HG03439 (cell line): ENCODE measurements around the gene ADGRL3.

Source experiments
- ATAC-seq: cut with Tn5 transposase; IDR thresholded peaks from one replicate; pipeline ENCODE4 v1.9.1; 2021; ENCODE audit warnings: mild to moderate bottlenecking, moderate library complexity; ENCODE audit not compliant: unreplicated experiment

ADGRL3 gene

GRCh38 chr4:62030958-62031357 lies 830.8 kb downstream of the ADGRL3 start:
- ATAC-seq, result no peak

GRCh38 chr4:62037571-62037970 lies 837.4 kb downstream of the ADGRL3 start:
- no peak for ATAC-seq

DNA sequence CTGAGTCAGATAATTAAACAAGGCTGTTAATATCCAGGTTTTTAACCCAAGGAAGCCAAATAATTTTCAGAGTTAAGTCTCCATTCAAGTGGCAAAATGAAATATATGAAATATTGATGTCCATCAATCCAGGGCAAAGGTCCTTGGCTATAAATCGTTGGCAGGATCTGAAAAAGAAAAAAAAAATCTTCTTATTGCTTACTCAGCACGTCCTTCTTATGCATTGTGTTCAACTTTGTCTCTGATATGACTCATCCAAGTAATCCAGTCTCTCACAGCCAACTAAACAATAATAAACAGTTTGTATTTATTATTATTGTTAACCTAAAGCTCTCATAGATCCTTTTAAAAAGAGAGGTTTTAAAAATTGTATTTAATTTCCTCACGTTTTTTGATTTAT lies 851.2 kb downstream of the ADGRL3 start:
- ATAC-seq, result no peak

DNA sequence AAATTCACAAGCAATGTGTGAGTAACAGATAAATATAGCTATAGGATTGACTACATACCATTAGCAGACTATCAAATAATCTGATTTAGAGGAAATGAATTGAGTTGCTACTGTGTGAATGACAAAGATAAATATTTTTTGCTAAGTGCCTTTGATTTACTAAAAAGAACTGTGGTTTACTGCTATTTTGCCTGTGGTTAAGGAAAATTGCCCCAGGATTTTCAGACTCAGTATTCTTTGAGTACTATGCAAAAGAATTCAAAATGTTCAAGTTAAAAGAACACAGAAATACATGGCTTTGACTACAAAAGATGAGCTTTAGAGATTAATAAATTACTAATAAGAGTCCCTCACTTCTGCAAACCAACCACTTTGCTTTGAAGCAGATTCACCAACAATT lies 853.8 kb downstream of the ADGRL3 start:
- ATAC-seq, result no peak

- ATAC-seq, result no peak
These were observed 856.9 kb downstream of the ADGRL3 start for GRCh38 chr4:62057031-62057430.

DNA sequence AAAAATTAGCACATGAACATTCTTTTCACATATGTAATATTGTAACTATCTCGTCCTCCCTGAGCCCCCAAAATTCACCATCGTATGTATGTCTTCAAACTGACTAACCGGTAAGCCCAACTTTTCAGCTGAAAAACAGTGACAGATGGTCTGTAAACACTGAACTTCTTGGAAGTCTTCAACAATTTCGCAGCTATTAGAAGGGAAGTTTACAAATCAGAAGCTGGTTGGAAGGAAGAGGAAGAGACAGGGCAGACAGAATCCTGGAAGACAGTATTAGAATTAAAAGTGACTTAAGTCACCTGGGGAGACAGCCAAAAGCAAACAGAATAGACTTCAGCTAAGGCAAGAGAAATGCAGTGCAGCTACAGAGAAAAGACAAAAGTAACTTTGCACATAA lies 858.4 kb downstream of the ADGRL3 start:
- ATAC-seq, result no peak

DNA sequence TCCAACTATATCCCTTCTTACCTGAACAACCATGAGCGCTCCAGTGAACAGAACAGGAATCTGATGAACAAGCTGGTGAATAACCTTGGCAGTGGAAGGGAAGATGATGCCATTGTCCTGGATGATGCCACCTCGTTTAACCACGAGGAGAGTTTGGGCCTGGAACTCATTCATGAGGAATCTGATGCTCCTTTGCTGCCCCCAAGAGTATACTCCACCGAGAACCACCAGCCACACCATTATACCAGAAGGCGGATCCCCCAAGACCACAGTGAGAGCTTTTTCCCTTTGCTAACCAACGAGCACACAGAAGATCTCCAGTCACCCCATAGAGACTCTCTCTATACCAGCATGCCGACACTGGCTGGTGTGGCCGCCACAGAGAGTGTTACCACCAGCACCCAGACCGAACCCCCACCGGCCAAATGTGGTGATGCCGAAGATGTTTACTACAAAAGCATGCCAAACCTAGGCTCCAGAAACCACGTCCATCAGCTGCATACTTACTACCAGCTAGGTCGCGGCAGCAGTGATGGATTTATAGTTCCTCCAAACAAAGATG lies 870.2 kb downstream of the ADGRL3 start:
- no peak for ATAC-seq

DNA sequence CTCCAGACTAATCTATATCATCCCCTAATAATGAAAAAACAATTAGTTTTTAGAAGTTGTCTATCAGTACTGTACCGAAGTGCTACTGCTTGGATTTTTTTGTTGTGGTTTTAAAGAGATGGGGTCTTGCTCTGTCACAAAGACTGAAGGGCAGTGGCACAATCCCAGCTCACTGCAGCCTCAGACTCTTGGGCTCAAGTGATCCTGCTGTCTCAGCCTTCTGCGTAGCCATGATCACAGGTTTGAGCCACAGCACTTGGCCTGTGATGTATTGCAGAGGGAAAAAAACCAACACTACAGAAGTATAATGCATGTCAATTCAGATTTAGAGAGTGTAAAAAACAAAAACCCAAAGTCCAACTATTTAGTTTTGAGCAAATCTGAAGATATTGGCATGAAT lies 875.0 kb downstream of the ADGRL3 start:
- ATAC-seq, result no peak

GRCh38 chr4:62075521-62075920 lies 875.4 kb downstream of the ADGRL3 start:
- ATAC-seq, result no peak

- ATAC-seq, result no peak
These were observed 877.3 kb downstream of the ADGRL3 start for GRCh38 chr4:62077406-62077805.

DNA sequence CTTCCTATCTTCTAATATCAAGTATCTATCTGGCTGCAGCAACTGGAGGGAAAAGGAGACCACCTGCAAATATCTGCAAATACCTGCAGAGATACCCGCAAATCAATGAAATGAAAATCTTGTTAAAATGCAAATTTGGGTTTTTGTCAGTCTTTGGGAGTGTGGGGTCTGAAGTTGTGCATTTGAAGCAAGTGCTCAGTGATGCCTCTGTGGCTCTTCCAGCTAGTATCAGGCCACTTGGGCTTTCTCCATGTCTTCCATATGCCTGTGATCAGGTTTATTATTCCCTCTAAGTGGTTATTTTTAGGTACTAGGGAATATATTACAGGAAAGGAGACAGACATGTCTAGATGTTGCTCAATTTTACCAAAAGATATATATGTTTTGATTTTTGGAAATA lies 880.3 kb downstream of the ADGRL3 start:
- ATAC-seq, result no peak

DNA sequence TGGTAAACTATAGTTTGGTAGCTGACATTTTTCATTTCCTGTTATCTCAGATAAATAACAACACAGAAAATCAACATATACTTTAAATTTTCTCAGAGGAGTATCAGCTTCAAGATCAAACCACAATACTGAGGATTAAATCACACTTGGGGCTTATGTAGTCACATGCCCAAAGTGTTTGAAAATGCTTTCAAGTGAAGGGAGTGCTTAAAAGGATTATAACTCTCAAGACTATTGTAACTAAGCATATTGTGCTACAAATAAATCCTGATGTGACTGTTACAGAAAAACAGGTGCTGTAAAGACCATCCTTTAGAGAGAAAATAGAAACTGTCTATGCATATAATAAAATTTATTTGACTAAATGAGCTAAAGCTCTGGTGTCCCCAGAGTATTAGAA lies 887.6 kb downstream of the ADGRL3 start:
- no peak for ATAC-seq

DNA sequence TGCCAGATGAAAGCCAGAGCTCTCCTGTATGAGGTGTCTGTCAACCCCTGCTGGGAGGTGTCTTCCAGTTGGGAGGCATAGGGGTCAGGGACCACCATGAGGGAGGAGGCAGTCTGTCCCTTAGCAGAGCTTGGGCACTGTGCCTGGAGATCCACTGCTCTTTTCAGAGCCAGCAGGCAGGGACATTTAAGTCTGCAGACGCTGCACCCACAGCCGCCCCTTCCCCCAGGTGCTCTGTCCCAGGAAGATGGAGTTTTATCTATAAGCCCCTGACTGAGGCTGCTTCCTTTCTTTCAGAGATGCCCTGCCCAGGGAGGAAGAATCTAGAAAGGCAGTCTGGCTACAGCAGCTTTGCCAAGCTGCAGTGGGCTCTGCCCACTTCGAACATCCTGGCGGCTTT lies 893.6 kb downstream of the ADGRL3 start:
- ATAC-seq, result no peak

GRCh38 chr4:62096881-62097280 lies 896.8 kb downstream of the ADGRL3 start:
- ATAC-seq, result no peak

DNA sequence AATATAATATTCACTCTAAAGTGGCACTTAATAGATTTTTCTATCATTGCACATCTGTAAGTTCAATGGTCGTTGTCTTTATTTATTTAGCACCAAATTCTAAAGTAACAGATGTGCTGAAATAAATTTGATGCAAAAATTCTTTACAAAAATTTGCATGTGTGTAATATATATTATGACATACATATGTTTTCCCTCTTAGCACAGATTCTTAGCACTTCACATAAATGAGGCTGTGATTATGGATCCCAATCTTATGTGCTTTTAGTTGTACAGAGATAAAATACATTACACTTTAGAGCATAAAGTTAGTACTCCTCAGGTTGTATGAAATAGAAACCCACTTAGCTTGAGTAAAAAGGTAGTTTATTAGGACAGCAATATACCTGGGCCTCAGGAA lies 915.1 kb downstream of the ADGRL3 start:
- no peak for ATAC-seq

DNA sequence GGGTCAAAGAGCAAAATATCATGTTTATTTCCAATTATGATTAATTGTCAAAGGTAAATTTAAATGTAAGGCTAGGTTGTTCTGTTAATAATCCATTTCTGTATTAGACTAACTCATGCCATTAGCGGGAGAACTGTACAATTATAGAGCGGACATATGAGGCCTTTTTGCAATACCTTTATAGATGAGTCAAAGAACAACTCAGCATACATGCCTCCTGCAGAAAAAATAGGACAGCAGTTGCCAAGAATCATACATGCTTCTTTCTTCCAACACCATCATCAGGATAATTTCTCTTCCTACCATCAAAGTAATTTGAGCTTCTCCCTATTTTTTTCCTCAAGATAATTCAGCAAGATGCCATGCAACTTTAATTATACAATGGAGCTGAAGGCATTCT lies 917.8 kb downstream of the ADGRL3 start:
- no peak for ATAC-seq

DNA sequence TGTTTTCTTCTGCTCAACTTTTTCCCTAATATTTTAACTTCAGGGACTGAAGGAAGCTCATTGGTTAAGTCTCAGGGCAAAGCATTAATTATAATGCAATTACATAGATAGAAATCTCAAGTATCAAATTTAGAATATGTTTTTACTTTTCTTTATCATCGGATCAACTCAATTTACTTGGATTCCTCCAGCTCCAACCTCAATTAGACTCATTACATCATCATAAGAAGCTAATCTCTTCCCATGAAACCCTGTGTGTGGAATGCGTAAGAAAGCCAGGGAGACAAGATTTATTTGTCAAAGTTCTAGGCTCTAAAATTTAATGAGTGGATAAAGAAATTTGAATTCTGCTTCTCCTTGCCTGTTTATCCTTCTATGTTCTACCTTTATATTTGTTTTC lies 918.4 kb downstream of the ADGRL3 start:
- no peak for ATAC-seq

DNA sequence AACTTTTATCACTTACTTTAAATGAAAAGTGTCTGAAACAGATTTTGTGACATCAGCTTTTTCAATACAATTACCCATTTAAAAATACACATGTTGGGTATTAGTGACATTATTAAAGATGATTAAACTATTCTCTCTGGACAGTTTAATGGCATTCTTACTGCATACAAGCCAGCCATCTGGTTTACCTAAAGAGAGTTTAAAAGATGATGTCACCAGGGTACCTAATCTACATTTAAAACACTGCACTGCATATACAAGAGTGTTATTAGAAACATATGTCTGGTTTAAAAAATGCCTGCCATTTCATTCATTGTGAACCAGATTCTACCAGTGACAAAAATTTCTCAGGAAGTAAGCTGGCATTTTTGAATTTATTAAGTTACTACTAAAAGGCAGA lies 919.1 kb downstream of the ADGRL3 start:
- no peak for ATAC-seq

DNA sequence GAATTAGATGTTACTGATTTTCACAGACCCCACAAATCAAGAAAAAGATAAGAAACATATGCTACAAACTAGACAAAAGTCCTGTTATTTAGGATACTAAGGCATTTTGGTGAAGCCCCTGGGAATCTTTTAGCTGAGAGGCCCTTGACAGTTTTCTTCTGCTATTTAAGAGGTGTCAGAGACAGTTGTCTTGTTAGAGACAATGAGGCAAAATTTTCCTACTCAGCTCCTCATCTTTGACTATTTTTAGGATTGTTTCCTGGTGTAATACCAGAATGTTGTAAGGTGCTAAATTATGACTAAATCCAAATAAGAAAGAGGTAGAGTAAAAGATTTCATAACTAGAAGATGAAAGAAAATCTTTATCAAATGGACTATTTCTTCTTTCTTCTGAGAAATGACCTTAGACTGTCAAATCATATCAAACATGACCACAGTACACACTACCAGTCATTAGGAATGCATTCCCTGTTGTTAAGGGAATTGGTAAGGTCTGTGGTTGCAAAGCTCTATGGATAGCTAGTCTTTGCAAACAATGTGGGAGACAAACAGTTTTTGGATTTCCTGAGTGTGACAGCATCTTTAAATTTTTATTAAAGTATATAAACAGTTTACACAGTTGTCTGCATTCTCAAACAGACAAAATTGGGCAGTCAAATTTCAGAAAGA lies 926.1 kb downstream of the ADGRL3 start:
- ATAC-seq, result no peak
